Glutamatergic neuron (in vitro differentiated cells): ENCODE measurements around the gene MICALL1. TPM values are rescaled to one million over a fixed set of nuclear protein-coding genes. Genes with fewer than 3 reads are reported as not detected.
"Not testable (repeated sequence)": the region's sequence is repeated elsewhere in the genome, so short reads cannot be mapped to it uniquely, and the experiment has no call there.

ENCODE experiments used
- DNase-seq: peaks from one replicate; pipeline ENCODE4 v3.0.0; 2022
- H3K27ac Mint-ChIP-seq: one replicate; pipeline ENCODE4 v1.8.0; 2020; ENCODE audit warnings: mild to moderate bottlenecking, mixed read lengths, inconsistent platforms; ENCODE audit not compliant: unreplicated experiment
- H3K27me3 Mint-ChIP-seq: one replicate; pipeline ENCODE4 v1.8.0; 2020; ENCODE audit warnings: mild to moderate bottlenecking, moderate library complexity, mixed read lengths, inconsistent platforms; ENCODE audit not compliant: unreplicated experiment
- H3K36me3 Mint-ChIP-seq: one replicate; pipeline ENCODE4 v1.8.0; 2020; ENCODE audit warnings: mild to moderate bottlenecking, mixed read lengths, inconsistent platforms; ENCODE audit not compliant: unreplicated experiment
- H3K4me1 Mint-ChIP-seq: one replicate; pipeline ENCODE4 v1.8.0; 2020; ENCODE audit warnings: mild to moderate bottlenecking, low read depth, mixed read lengths, inconsistent platforms; ENCODE audit not compliant: unreplicated experiment
- H3K4me3 Mint-ChIP-seq: one replicate; pipeline ENCODE4 v1.8.0; 2020; ENCODE audit warnings: mild to moderate bottlenecking, mixed read lengths, inconsistent platforms; ENCODE audit not compliant: unreplicated experiment
- H3K9me3 Mint-ChIP-seq: one replicate; pipeline ENCODE4 v1.8.0; 2020; ENCODE audit warnings: mild to moderate bottlenecking, moderate library complexity, mixed read lengths, inconsistent platforms; ENCODE audit not compliant: unreplicated experiment
- total RNA-seq: library from RNA; stranded (reverse); fragmentation: NEBNext Ultra II Directional; extraction: Animal tissue kit (Norgen Biotek cat#: 25700); gene quantifications from one replicate; pipeline ENCODE4 v1.2.1, GENCODE V29; 2021; ENCODE audit not compliant: unreplicated experiment
- TF ChIP-seq, protein P1 (sequence below): fragments of 200-600 bp; sonication (generic); IDR thresholded peaks from one replicate; pipeline ENCODE4 v1.5.0; 2021; ENCODE audit not compliant: partially characterized antibody, unreplicated experiment

The MICALL1 gene
- total RNA-seq, 1 donor from 2014 or later = 133 TPM

DNA sequence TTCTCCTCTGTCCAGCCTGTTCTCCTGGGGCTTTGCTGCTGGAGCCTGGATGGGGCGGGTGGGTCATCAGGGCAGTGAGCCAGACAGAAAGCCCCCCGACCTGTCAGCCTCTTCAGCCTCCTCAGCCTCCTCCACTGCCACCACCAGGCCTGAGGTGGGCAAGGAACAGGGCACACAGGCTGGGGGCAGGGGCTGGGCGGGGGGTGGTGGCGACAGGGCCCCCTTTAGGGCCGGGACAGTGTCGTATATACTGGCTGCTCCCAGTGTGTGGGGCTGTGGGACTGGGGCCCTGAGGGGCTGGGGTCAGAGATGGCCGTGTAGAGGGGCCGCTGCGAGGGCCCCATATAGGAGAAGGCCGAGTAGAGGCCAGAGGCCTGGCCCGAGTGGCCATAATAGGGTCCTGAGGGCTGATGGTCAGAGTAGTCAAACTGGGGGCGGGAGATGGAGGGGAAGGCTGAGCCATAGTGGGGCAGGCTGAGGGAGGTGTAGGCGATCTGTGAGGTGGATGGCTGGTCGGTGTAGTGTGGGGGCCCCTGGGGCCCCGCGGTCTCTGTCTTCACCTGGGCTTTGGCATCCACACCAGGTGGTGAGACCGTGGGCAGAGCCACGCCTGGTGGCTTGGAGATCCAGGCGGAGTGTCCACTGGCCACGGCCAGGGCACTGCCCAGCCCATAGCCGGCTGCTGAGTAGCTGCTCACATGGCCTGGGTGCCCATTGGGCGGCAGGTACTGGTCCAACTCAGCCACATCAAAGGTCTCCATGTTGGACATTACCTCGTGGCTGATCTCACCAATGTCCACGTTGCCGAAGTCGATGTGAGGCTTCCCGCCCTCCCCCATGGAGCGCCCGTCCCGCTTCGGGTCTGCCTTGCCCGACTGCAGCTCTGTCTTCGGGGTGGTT lies 67.4 kb downstream of the MICALL1 start:
- DNase-seq = no peak
- Mint-ChIP-seq H3K4me1 (peaks cover 7% of the 10 kb centered on the region), H3K9me3 (no peaks in the 10 kb centered on the region), H3K4me3 (no peak overlapping the region), H3K36me3 (no peaks in the 10 kb centered on the region), H3K27me3 (no peaks in the 10 kb centered on the region), H3K27ac (no peak overlapping the region)
- TF ChIP-seq, protein P1, sequence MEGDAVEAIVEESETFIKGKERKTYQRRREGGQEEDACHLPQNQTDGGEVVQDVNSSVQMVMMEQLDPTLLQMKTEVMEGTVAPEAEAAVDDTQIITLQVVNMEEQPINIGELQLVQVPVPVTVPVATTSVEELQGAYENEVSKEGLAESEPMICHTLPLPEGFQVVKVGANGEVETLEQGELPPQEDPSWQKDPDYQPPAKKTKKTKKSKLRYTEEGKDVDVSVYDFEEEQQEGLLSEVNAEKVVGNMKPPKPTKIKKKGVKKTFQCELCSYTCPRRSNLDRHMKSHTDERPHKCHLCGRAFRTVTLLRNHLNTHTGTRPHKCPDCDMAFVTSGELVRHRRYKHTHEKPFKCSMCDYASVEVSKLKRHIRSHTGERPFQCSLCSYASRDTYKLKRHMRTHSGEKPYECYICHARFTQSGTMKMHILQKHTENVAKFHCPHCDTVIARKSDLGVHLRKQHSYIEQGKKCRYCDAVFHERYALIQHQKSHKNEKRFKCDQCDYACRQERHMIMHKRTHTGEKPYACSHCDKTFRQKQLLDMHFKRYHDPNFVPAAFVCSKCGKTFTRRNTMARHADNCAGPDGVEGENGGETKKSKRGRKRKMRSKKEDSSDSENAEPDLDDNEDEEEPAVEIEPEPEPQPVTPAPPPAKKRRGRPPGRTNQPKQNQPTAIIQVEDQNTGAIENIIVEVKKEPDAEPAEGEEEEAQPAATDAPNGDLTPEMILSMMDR = no peak

GRCh38 chr22:37975153-37975552 lies 69.1 kb downstream of the MICALL1 start:
- no peak overlapping the region for H3K27ac Mint-ChIP-seq
- no peaks in the 10 kb centered on the region for H3K9me3 Mint-ChIP-seq
- H3K4me3 Mint-ChIP-seq = no peak overlapping the region
- no peaks in the 10 kb centered on the region for H3K36me3 Mint-ChIP-seq
- H3K27me3 Mint-ChIP-seq = no peaks in the 10 kb centered on the region
- peaks cover 7% of the 10 kb centered on the region for H3K4me1 Mint-ChIP-seq
- DNase-seq = no peak
- TF ChIP-seq, protein P1 = no peak

DNA sequence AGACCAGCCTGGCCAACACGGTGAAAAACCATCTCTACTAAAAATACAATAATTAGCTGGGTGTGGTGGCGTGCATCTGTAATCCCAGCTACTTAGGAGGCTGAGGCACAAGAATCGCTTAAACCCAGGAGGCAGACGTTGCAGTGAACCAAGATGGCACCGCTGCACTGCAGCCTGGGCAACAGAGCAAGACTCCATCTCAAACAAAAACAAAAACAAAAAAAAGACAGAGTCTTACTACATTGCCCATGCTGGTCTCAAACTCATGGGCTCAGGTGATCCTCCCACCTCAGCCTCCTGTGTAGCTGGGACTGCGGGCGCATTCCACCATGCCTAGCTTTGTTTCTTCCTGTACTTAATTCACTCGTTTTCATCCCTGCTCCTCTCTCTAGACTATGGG lies 69.9 kb downstream of the MICALL1 start:
- not testable (repeated sequence) for H3K27me3 Mint-ChIP-seq, DNase-seq, H3K36me3 Mint-ChIP-seq, H3K27ac Mint-ChIP-seq, H3K9me3 Mint-ChIP-seq, H3K4me1 Mint-ChIP-seq, H3K4me3 Mint-ChIP-seq

DNA sequence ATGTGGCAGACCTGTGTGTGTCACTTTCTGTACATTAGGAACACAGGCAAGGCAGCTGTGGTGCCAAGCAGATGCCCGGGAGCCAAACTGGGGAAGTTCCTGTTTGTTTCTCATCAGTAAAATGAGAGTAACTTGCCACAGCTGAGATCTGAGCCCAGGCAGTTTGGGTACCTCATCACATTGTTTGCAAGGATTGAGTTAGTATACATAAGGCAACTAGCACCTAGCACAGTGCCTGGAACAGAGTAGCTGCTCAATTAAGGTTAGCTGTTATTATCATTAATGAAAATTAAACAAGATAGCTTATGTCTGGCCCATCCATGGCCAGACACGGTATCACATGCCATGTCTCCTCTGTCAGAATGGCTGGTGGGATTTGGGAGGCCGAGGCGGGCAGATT lies 70.5 kb downstream of the MICALL1 start:
- TF ChIP-seq, protein P1 = no peak
- no peaks in the 10 kb centered on the region for H3K27me3 Mint-ChIP-seq
- no peaks in the 10 kb centered on the region for H3K36me3 Mint-ChIP-seq
- no peak for DNase-seq
- no peaks in the 10 kb centered on the region for H3K9me3 Mint-ChIP-seq
- no peak overlapping the region for H3K27ac Mint-ChIP-seq
- no peak overlapping the region for H3K4me3 Mint-ChIP-seq
- H3K4me1 Mint-ChIP-seq = peaks cover 7% of the 10 kb centered on the region

DNA sequence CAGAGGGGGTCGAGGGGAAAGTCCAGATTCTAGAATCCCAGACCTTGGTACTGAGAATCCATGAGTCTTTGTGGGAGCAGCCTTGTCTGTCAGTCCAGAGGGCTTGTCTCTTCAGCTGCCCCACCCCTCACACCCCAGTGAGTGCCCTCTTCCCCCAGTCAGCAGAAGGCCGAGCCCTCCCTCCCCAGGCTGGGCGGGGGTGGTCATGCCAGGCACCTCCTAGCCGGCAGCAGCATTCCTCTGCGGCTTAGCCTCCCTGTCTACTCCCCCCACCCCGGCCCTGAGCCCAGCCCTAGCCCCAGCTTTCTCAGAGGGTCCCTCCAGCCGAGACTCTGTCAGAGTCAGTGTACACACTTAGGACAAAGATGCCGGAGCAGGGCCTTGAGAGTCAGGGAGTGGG lies 73.7 kb downstream of the MICALL1 start:
- Mint-ChIP-seq H3K4me3 (no peak overlapping the region), H3K27ac (no peak overlapping the region), H3K27me3 (peaks cover 6% of the 10 kb centered on the region), H3K4me1 (no peaks in the 10 kb centered on the region), H3K36me3 (no peaks in the 10 kb centered on the region), H3K9me3 (peaks cover 1% of the 10 kb centered on the region)
- TF ChIP-seq, protein P1 = no peak
- no peak for DNase-seq
